ENCODE results near the gene FAM53A. TPM values are rescaled to one million over a fixed set of nuclear protein-coding genes. Genes with fewer than 3 reads are reported as not detected.

The FAM53A gene
- total and polyA plus RNA-seq, 2 of the 13 experiments (the other 11 are each of a cell fraction or from before 2014, with no cell fraction given) = 0.48 to 1.1 TPM

DNA sequence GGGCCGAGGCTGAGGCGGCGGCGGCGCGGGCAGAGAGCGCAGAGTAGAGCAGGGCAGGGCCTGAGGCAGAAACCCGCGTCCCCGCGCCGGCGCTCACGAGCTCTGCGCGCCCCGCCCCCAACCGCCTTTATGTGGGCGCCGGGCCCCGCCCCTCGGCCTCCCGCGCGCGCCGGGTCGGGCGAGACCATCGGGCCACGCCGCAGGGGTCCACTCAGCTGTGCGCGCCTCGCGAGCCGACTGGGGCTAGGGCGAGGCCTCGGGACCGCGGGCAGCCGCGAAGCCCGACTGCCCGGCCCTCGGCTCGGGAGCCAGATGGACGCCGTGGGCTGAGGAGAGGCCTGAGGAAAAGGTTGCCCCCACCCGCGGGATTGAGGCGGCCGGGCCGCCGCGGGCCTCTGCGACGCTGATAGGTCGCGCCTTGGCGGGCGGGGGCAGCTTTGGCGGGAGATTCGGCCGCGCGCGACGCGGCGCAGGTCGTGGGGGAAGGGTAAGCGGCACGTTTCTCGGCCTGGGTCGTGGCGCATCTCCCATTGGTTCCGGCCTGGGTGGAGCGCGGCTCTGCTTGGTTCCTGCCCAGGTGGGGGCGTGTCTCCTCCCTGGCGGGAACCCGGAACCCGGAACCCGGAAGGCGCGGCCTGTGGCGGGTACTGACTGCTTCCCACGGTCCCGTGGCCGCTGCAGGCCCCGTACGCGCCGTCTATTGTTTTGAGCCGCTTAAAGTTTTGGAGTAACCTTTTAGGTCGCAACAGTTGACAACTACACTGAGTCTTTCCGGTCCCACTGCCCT is 28.3 kb upstream of the FAM53A start, which contains the start of gene SLBP (continued):
- TF ChIP-seq ZBTB46 (CRISPR knock-in tag; IDR thresholded peaks at IDR 0.05; ENCODE audit: borderline replicate concordance) (0 out of 2 replicates have a peak, but pooled peaks have one; percentile 74), RELA (CRISPR knock-in tag; IDR thresholded peaks at IDR 0.05) (no peak), HNF4A (CRISPR knock-in tag; IDR thresholded peaks at IDR 0.05) (no peak), RXRB (CRISPR knock-in tag; IDR thresholded peaks at IDR 0.05; ENCODE audit: borderline replicate concordance) (peak; percentile 80; the same call in 1 of the 2 replicates), HOXA7 (CRISPR knock-in tag; IDR thresholded peaks at IDR 0.05) (no peak), ZNF772 (CRISPR knock-in tag; IDR thresholded peaks at IDR 0.05) (peak; percentile 99), MLLT10 (CRISPR knock-in tag; IDR thresholded peaks at IDR 0.05) (no peak), HES4 (CRISPR knock-in tag; IDR thresholded peaks at IDR 0.05; ENCODE audit: borderline replicate concordance) (peak; percentile 89), ARNT2 (CRISPR knock-in tag; IDR thresholded peaks at IDR 0.05; ENCODE audit: low read depth) (peak; percentile 99)
- TF ChIP-seq, protein P1, sequence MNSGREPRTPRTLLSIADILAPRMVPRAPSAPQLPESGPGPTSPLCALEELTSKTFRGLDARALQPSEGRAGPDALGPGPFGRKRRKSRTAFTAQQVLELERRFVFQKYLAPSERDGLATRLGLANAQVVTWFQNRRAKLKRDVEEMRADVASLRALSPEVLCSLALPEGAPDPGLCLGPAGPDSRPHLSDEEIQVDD (CRISPR knock-in tag; IDR thresholded peaks at IDR 0.05; ENCODE audit: borderline replicate concordance) = peak; percentile 93; the same call in 1 of the 2 replicates
- TF ChIP-seq, protein P2, sequence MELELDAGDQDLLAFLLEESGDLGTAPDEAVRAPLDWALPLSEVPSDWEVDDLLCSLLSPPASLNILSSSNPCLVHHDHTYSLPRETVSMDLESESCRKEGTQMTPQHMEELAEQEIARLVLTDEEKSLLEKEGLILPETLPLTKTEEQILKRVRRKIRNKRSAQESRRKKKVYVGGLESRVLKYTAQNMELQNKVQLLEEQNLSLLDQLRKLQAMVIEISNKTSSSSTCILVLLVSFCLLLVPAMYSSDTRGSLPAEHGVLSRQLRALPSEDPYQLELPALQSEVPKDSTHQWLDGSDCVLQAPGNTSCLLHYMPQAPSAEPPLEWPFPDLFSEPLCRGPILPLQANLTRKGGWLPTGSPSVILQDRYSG (CRISPR knock-in tag; IDR thresholded peaks at IDR 0.05) = peak; percentile 93
- TF ChIP-seq, protein P3, sequence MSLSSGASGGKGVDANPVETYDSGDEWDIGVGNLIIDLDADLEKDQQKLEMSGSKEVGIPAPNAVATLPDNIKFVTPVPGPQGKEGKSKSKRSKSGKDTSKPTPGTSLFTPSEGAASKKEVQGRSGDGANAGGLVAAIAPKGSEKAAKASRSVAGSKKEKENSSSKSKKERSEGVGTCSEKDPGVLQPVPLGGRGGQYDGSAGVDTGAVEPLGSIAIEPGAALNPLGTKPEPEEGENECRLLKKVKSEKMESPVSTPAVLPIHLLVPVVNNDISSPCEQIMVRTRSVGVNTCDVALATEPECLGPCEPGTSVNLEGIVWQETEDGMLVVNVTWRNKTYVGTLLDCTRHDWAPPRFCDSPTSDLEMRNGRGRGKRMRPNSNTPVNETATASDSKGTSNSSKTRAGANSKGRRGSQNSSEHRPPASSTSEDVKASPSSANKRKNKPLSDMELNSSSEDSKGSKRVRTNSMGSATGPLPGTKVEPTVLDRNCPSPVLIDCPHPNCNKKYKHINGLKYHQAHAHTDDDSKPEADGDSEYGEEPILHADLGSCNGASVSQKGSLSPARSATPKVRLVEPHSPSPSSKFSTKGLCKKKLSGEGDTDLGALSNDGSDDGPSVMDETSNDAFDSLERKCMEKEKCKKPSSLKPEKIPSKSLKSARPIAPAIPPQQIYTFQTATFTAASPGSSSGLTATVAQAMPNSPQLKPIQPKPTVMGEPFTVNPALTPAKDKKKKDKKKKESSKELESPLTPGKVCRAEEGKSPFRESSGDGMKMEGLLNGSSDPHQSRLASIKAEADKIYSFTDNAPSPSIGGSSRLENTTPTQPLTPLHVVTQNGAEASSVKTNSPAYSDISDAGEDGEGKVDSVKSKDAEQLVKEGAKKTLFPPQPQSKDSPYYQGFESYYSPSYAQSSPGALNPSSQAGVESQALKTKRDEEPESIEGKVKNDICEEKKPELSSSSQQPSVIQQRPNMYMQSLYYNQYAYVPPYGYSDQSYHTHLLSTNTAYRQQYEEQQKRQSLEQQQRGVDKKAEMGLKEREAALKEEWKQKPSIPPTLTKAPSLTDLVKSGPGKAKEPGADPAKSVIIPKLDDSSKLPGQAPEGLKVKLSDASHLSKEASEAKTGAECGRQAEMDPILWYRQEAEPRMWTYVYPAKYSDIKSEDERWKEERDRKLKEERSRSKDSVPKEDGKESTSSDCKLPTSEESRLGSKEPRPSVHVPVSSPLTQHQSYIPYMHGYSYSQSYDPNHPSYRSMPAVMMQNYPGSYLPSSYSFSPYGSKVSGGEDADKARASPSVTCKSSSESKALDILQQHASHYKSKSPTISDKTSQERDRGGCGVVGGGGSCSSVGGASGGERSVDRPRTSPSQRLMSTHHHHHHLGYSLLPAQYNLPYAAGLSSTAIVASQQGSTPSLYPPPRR (CRISPR knock-in tag; IDR thresholded peaks at IDR 0.05; ENCODE audit: borderline replicate concordance) = peak; percentile 72
- TF ChIP-seq, protein P4, sequence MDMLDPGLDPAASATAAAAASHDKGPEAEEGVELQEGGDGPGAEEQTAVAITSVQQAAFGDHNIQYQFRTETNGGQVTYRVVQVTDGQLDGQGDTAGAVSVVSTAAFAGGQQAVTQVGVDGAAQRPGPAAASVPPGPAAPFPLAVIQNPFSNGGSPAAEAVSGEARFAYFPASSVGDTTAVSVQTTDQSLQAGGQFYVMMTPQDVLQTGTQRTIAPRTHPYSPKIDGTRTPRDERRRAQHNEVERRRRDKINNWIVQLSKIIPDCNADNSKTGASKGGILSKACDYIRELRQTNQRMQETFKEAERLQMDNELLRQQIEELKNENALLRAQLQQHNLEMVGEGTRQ (IDR thresholded peaks at IDR 0.05; ENCODE audit: low read depth, low read length) = no peak
- TF ChIP-seq, protein P4 (CRISPR knock-in tag; IDR thresholded peaks at IDR 0.05; ENCODE audit: borderline replicate concordance) = peak; percentile 39; the same call in 1 of the 2 replicates
- TF ChIP-seq, protein P5, sequence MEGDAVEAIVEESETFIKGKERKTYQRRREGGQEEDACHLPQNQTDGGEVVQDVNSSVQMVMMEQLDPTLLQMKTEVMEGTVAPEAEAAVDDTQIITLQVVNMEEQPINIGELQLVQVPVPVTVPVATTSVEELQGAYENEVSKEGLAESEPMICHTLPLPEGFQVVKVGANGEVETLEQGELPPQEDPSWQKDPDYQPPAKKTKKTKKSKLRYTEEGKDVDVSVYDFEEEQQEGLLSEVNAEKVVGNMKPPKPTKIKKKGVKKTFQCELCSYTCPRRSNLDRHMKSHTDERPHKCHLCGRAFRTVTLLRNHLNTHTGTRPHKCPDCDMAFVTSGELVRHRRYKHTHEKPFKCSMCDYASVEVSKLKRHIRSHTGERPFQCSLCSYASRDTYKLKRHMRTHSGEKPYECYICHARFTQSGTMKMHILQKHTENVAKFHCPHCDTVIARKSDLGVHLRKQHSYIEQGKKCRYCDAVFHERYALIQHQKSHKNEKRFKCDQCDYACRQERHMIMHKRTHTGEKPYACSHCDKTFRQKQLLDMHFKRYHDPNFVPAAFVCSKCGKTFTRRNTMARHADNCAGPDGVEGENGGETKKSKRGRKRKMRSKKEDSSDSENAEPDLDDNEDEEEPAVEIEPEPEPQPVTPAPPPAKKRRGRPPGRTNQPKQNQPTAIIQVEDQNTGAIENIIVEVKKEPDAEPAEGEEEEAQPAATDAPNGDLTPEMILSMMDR (CRISPR knock-in tag; IDR thresholded peaks at IDR 0.05) = no peak; the same call in 1 of the 2 replicates

Measured in HepG2 (cell line).